ENCODE measurements around the gene BCR. TPM values are rescaled to one million over a fixed set of nuclear protein-coding genes. Genes with fewer than 3 reads are reported as not detected.
A peak's percentile ranks its signal among the peaks of the same experiment; 100 is the strongest.

BCR gene
- total RNA-seq, 1 donor from 2014 or later, result 24.3 TPM

DNA sequence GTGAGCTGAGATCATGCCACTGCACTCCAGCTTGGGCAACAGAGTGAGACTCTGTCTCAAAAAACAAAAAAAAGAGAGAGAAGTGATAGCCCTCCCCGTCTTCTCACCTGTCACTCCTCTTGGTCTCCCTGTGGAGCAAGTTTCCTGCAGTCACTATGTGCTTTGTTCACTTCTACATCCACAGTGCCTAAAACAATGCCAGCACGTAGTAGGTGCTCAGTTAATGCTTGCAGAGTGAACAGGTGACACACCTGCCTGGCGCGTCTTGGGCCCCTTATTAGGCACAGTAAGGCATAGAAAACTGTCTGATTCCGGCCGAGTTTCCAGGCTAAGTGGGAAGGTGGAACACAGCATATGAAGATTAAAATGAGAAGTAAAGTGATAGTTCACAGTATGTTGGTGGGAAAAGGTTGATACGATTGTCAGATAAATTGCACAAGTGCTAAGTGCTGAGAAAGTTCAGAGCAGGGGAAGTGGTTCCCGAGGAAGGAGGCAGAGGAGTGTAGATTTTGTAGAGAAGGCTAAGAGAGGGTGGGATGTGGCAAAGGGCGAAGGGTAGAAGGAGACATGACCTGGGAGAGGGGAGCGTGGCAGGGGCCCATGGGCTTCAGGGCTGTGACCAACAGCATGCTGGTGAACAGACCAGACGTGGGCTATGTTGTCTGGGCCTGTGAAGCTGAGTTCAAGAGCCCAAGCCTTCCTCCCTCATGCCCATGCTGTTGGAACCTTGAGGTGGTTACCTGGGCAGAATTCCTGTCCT lies 41.9 kb downstream of the BCR start:
- no peak for DNase-seq (ENCODE audit: low spot score)
- intact Hi-C loops (cut with DNase I), result no loop called here

GRCh38 chr22:23222793-23223568 lies 42.7 kb downstream of the BCR start:
- intact Hi-C loops (cut with DNase I), result no loop called here
- DNase-seq (ENCODE audit: low spot score), result no peak

DNA sequence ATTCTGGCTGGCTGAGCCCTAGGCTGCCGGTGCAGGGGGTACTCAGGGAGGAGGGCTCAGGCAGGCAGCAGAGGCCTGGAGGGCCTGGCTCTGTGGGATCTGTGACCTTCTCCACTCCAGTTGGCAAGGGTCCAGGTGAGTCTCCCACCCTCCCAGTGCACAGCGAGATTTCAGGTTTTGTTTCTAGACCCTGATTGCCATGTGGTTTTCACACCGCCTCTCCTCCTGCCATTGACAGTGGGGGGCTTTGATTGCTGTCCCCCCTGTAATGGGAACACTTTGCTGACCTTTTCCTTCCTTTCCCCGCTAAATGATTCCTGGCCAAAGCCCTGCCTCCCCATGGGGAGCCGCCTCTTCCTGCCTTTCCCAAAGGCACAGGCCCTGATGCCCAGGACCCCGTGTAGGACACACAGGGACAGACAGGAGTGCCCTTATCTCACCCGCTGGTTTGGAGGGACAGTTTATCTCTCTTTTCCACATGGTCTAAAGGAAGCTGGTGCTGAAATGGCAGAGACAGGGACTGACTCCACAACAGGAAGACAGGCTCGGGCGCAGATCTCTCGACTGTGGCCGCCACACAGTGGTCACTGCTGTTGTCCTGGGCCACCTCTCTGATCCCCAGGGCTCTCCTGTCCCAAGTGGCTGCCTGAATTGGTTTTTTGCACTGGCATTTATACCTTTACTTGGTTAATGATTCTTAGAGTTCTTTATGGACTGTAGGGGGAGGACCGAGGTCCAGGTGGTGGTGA lies 43.4 kb downstream of the BCR start:
- intact Hi-C loops (cut with DNase I), result no loop called here

DNA sequence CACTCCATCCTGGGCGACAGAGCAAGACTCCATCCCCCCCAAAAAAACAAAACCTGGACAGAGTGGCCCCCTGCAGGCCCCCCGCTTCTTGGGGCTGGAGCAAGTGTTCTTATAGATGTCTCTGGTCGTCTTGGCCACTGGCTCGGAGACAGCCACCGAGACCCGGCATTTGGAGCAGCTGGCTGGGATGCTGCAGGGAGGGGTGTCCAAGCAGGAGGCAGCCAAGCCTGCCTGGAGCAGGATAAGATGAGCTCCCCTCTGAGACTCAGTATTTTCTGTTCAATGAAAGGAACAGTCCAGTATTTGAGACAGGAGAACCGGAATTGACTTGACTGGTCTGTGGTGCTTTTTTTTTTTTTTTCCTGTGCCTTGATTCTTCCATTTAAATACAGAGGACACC lies 44.5 kb downstream of the BCR start:
- no peak for DNase-seq (ENCODE audit: low spot score)
- intact Hi-C loops (cut with DNase I), result no loop called here

More for the DNA sequence above, 43.4 kb downstream of the BCR start:
- no peak for DNase-seq (ENCODE audit: low spot score)

DNA sequence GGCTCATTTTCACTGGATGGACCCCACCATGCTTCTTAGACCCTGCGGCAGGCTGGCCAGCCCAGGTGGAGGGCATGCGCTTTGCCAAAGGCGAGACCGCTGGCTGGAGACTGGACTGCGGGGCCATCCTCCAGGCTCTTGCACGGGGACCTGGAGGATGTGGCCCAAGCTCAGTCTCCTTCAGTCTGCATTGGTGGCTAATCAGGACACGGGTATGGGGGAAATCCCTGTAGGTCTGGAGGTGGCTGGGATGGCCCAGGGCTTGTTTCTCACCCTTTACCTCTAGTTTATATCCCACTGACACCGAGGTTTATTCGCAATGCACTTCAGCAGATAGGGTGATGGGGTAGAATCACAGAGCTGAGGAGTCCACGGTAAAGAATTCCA lies 45.0 kb downstream of the BCR start:
- DNase-seq (ENCODE audit: low spot score), result no peak
- intact Hi-C loops (cut with DNase I), result no loop called here

GRCh38 chr22:23225724-23226496 lies 45.6 kb downstream of the BCR start:
- intact Hi-C loops (cut with DNase I), result no loop called here
- no peak for DNase-seq (ENCODE audit: low spot score)

GRCh38 chr22:23226497-23226850 lies 46.2 kb downstream of the BCR start:
- intact Hi-C loops (cut with DNase I), result no loop called here

GRCh38 chr22:23227380-23227779 lies 47.1 kb downstream of the BCR start:
- no peak for DNase-seq (ENCODE audit: low spot score)
- intact Hi-C loops (cut with DNase I), result no loop called here

More at GRCh38 chr22:23226497-23226850, 46.2 kb downstream of the BCR start:
- DNase-seq (ENCODE audit: low spot score), result no peak

GRCh38 chr22:23228503-23228902 lies 48.2 kb downstream of the BCR start:
- DNase-seq (ENCODE audit: low spot score), result no peak
- intact Hi-C loops (cut with DNase I), result no loop called here

- DNase-seq (ENCODE audit: low spot score), result no peak
These were observed 49.3 kb downstream of the BCR start for GRCh38 chr22:23229646-23230045.

DNA sequence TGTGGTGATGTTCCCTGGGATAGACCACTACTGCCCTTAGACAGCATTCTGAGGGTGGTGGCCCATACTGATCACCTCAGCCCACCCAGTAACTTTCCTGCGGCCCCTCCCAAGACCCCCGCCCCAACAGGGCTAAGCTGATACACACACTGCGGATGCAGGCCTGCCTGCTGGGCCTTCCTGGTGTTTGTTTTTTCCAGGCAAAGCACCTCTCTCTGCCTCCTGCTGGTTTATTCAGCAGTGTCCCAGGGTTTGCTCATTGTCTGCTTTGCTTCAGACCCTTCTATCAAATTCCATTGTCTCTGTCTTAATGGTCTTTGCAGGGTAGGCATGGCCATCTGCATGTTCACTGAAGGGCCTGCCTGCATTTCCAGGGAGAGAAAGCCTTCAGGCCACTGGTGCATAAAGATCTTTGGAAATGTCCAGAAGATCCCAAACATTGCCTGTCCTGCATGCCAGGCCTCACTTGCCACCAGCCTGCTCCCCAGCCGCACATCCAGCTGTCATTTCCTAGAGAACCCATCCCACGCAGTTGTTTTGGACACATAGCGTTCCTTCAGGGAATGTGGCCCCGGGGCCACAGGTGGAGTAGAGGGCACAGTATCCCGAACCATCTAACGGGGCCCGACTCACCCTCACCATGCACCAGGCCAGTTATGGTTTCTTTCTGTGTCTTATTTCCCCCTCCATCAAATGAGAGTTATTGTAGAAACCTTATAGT lies 50.2 kb downstream of the BCR start:
- no peak for DNase-seq (ENCODE audit: low spot score)
- intact Hi-C loops (cut with DNase I), result no loop called here

More at GRCh38 chr22:23229646-23230045, 49.3 kb downstream of the BCR start:
- intact Hi-C loops (cut with DNase I), result no loop called here

DNA sequence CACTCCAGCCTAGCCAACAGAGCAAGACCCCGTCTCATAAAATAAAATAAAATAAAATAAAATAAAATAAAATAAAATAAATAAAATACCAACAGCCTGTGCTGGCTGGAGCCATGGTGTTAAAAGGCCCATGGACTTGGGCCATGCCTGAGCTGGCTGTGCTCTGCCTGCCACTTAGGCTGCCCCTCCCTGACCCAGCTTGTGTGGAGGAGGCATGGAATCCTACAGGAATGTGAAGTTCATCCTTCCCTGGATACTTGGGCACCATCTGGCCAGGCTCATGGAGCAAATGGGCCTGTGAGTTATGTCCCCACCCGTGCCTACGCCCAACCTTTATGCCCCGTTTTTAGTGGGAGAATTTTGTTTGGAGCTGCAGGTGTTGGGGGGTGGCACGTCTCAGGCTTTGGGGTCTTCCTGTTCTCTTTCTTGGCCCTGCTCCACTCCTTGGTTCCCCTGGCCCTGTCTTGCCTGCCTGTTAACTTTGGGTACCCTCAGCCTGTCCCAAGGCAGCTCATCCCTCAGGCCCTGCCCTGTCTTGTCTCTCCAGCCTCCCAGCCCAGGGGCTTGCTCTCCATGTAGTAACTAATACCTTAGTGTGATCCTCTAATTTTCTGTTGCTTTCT lies 51.3 kb downstream of the BCR start:
- DNase-seq (ENCODE audit: low spot score), result no peak
- intact Hi-C loops (cut with DNase I), result loop anchor here (1.0 kb wide), 1 partner anchor 24 kb away; no protein-coding TSS in a partner anchor

DNA sequence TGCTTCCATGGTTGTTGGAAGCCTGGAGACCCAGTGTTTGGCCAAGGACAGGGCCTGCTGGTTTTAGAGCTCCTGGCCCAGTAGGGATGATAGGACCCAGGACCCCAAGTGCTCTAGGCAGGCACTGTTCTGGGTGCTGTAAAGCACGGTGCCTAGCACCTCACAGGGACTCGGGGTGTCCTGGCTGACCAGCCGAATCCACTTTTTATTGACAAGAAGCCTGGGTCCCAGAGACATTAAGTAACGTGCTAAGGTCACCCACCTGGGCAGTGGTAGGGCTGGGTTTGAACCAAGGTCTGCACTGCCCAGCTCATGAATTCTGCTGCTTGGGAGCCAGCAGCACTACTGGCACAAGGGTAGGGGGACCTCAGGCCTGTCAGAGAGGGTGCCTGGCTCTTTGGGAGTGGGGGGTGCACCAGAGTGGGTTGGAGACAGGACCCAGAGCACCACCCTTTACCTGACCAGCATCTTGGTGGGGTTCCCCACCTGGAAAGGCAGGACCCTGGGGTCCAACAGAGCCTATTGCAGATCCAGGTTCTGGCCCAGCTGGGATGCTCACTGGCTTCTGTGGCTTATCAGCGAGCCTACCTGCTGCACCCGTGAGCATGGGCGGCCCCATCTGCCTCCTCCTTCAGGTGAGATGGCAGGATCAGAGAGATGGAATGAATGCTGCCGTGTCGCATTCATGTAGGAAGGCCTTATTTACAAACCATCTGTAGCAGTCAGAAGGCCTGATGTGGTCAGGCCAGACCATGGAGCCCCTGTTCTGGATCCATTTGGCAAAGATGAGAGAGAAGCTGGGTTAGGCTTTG lies 52.0 kb downstream of the BCR start:
- intact Hi-C loops (cut with DNase I), result loop anchor here (1.0 kb wide), 1 partner anchor 23 kb away; no protein-coding TSS in a partner anchor
- DNase-seq (ENCODE audit: low spot score), result no peak

- intact Hi-C loops (cut with DNase I), result no loop called here
- DNase-seq (ENCODE audit: low spot score), result peak; percentile 62
These were observed 52.8 kb downstream of the BCR start for GRCh38 chr22:23233084-23233531.

GRCh38 chr22:23233752-23234408 lies 53.6 kb downstream of the BCR start:
- intact Hi-C loops (cut with DNase I), result no loop called here
- peak; percentile 26 for DNase-seq (ENCODE audit: low spot score)

DNA sequence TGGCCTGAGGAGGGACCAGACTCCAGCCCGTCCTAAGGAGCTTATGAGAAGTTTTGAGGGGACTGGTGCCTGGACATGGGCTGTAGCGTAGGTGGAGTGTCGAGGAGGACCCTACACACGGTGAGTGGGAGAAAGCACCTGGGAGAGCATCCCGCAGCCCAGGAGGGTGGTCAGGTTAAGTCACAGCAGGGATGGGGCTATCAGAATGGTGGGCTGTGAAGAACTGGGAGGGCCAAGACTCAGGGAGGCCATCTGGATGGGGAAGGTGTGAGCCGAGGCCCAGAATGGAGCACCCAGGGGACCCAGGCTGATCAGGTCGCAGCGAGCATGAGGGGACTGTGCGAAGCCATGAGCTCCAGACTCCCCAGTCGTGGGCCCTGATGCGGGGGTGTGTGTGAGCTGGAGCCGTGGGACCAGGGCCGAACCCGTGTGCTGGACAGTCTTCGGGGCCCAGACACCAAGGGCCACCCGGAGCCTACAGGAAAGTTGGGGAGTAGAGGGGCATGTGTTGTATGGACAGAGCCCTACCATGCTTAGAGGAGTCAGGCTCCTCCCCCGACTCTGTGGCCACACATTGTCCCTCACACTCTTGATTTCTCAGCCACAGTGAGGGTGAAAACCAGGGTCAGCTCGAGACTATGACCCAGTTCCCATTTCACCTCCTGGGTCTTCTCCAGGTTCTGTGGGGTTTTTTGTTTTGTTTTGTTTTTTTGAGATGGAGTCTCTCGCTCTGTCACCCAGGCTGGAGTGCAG lies 54.3 kb downstream of the BCR start:
- intact Hi-C loops (cut with DNase I), result no loop called here
- DNase-seq (ENCODE audit: low spot score), result peak; percentile 59
